Measurements from ENCODE around the gene GLI1. TPM values are rescaled to one million over a fixed set of nuclear protein-coding genes. Genes with fewer than 3 reads are reported as not detected.

The GLI1 gene
- total RNA-seq, 2 experiments from 2014 or later = 4.6 to 6.5 TPM

- CTCF ChIA-PET (ENCODE audit: unreplicated experiment) = interaction anchor here (0.7 kb wide), 1 partner anchor 9 kb away, joined by 4 read pairs; the partner anchor contains the start of gene GLI1
- Histone ChIP-seq H3K4me3 (ENCODE audit: low read depth, low read length, poor library complexity, severe bottlenecking) (no peak overlapping the region), H3K9me2 (ENCODE audit: insufficient read depth, low read length) (no peaks in the 10 kb centered on the region), H3K27ac (ENCODE audit: low read depth, low read length, poor library complexity, severe bottlenecking) (no peak overlapping the region), H4K20me1 (ENCODE audit: insufficient read depth, low read length) (no peaks in the 10 kb centered on the region), H2AFZ (ENCODE audit: low read length) (no peak overlapping the region), H3K36me3 (ENCODE audit: insufficient read depth, low read length) (no peaks in the 10 kb centered on the region), H3K9me3 (ENCODE audit: low read length) (no peaks in the 10 kb centered on the region), H3K4me2 (ENCODE audit: low read length) (no peak overlapping the region), H3K4me1 (ENCODE audit: insufficient read depth, low read length, poor library complexity, severe bottlenecking) (peaks cover 19% of the 10 kb centered on the region), H3K79me2 (ENCODE audit: insufficient read depth, low read depth, low read length) (no peaks in the 10 kb centered on the region)
- no TSS peak for BruUV-seq (replicated peaks)
- POLR2A ChIA-PET = interaction anchor here (0.5 kb wide), 1 partner anchor 138 kb away, joined by 3 read pairs; no protein-coding TSS in a partner anchor
- no peak for DNase-seq (ENCODE audit: low spot score)
- intact Hi-C loops (cut with micrococcal nuclease; ENCODE audit: unreplicated experiment) = no loop called here
- TF ChIP-seq EZH2phosphoT487 (IDR thresholded peaks at IDR 0.05; ENCODE audit: borderline replicate concordance, low read depth, low read length) = no peak
Observed at GRCh38 chr12:57450057-57450456, 9.5 kb upstream of the GLI1 start.

DNA sequence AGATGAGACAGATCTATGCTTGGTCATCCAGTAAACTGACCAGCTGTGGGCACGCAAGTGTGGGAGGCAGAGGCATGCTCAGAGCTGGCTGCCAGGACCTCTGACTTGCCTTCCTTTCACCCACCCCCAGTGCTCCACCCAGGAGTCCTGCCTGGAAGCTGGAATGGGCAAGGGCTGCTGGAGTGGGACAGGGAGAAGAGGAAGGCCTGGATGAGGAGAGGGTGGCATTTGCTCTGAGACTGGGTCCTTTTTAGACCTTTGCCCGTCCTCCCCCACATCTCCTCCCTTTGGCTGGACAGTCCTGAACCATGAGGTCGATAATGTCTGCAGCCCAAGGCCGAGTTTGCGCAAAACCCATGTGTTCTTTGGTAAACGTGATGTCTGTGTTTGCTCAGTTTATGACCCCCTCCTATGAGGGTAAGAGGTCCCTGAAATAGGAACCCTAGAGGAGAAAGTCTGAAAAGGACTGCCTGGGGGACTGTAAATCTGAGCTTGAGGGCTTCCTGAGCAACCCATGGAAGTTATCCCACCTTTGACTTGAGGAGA is 8.3 kb upstream of the GLI1 start:
- no peak overlapping the region for H3K4me2 ChIP-seq (ENCODE audit: low read length)
- POLR2A ChIA-PET = interaction anchor here (0.5 to 1.9 kb wide), 6 partner anchors 19 to 140 kb away, joined by 3 to 8 read pairs (median 4); no protein-coding TSS in a partner anchor

More for the DNA sequence above, 8.3 kb upstream of the GLI1 start:
- Histone ChIP-seq H2AFZ (ENCODE audit: low read length) (no peak overlapping the region), H3K4me3 (ENCODE audit: low read depth, low read length, poor library complexity, severe bottlenecking) (no peak overlapping the region), H4K20me1 (ENCODE audit: insufficient read depth, low read length) (no peaks in the 10 kb centered on the region), H3K9me3 (ENCODE audit: low read length) (no peaks in the 10 kb centered on the region), H3K36me3 (ENCODE audit: insufficient read depth, low read length) (no peaks in the 10 kb centered on the region), H3K27ac (ENCODE audit: low read depth, low read length, poor library complexity, severe bottlenecking) (no peak overlapping the region), H3K9me2 (ENCODE audit: insufficient read depth, low read length) (no peaks in the 10 kb centered on the region), H3K4me1 (ENCODE audit: insufficient read depth, low read length, poor library complexity, severe bottlenecking) (peaks cover 31% of the 10 kb centered on the region), H3K79me2 (ENCODE audit: insufficient read depth, low read depth, low read length) (no peaks in the 10 kb centered on the region)
- CTCF ChIA-PET (ENCODE audit: unreplicated experiment) = no interaction called here
- intact Hi-C loops (cut with micrococcal nuclease; ENCODE audit: unreplicated experiment) = no loop called here
- no peak for DNase-seq (ENCODE audit: low spot score)
- BruUV-seq (replicated peaks) = no TSS peak
- no peak for TF ChIP-seq EZH2phosphoT487 (IDR thresholded peaks at IDR 0.05; ENCODE audit: borderline replicate concordance, low read depth, low read length)
- no peak for TF ChIP-seq CTCF (conservative IDR thresholded peaks at IDR 0.05; ENCODE audit: low read length)
